Omental fat pad (tissue), 4 donors: ENCODE measurements around the gene GDF2. TPM values are rescaled to one million over a fixed set of nuclear protein-coding genes. Genes with fewer than 3 reads are reported as not detected.

Source experiments
- ATAC-seq: fragments of 150-250 bp; one replicate; pipeline ENCODE4 v1.9.1; 2016; ENCODE audit warnings: mild to moderate bottlenecking, moderate library complexity; ENCODE audit not compliant: low FRiP score
- DNase-seq: peaks from one replicate; pipeline ENCODE4 v3.0.0-alpha.2; 2019; ENCODE audit warnings: low spot score
- total RNA-seq, 4 donors: library from RNA; depleted of rRNA; stranded (reverse); fragments of >200 nt; gene quantifications; one replicate each; pipeline ENCODE4 v1.1.0, GENCODE V29; 2016
- TF ChIP-seq, protein P1 (sequence below), 3 donors: fragments of 450-650 bp; IDR thresholded peaks; one replicate each; pipeline ENCODE4 v1.5.1; 2016 to 2017; ENCODE audit warnings: antibody characterized with exemption in 3 of 3, mild to moderate bottlenecking in 3 of 3, moderate library complexity in 2 of 3

Gene GDF2
- total RNA-seq, 4 donors from 2014 or later = not detected

- DNase-seq (no peak), ATAC-seq (no peak)
- TF ChIP-seq, protein P1, sequence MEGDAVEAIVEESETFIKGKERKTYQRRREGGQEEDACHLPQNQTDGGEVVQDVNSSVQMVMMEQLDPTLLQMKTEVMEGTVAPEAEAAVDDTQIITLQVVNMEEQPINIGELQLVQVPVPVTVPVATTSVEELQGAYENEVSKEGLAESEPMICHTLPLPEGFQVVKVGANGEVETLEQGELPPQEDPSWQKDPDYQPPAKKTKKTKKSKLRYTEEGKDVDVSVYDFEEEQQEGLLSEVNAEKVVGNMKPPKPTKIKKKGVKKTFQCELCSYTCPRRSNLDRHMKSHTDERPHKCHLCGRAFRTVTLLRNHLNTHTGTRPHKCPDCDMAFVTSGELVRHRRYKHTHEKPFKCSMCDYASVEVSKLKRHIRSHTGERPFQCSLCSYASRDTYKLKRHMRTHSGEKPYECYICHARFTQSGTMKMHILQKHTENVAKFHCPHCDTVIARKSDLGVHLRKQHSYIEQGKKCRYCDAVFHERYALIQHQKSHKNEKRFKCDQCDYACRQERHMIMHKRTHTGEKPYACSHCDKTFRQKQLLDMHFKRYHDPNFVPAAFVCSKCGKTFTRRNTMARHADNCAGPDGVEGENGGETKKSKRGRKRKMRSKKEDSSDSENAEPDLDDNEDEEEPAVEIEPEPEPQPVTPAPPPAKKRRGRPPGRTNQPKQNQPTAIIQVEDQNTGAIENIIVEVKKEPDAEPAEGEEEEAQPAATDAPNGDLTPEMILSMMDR (IDR thresholded peaks at IDR 0.05) = no peak
Observed at GRCh38 chr10:47332371-47332770, 10.1 kb downstream of the GDF2 start.

DNA sequence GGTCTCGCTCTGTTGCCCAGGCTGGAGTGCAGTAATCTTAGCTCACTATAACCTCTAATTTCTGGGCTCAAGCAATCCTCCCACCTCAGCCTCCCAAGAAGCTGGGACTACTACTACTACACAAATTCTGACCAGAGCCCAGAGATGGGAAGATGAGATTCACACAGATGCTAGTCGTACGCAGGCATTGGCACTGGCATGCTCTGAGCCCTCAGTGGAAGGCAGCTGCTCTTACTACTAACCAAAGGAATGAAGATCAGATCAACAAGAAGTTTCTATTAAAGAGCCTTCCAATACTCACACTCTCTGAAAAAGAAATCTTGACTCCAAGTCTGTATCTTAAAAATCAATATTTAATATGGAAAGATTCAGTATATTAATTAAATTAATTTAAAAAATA is 10.7 kb downstream of the GDF2 start:
- ATAC-seq = no peak
- no peak for DNase-seq
- TF ChIP-seq, protein P1 (IDR thresholded peaks at IDR 0.05) = no peak

DNA sequence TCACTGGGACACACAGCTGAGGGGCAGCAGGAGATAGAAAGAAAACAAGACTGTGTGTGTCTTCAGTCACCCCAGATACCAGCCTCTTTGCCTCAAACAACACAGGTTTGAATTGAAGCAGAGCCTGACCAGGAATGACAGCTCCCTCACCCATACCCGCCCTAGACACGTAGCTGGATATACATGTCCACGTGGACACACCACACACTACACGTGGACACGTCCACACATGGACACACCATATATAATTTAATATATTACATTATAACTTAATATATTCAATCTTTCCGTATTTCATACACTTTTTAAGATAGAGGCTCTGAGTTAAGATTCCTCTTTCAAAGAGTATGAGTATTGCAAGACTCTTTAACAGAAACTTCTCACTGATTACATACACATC is 11.3 kb downstream of the GDF2 start:
- TF ChIP-seq, protein P1 (IDR thresholded peaks at IDR 0.05) = no peak
- DNase-seq = no peak

GRCh38 chr10:47334466-47335295 is 12.4 kb downstream of the GDF2 start:
- TF ChIP-seq, protein P1 (IDR thresholded peaks at IDR 0.05) = no peak
- ATAC-seq (no peak), DNase-seq (no peak)

More for the DNA sequence above, 11.3 kb downstream of the GDF2 start:
- ATAC-seq = no peak

DNA sequence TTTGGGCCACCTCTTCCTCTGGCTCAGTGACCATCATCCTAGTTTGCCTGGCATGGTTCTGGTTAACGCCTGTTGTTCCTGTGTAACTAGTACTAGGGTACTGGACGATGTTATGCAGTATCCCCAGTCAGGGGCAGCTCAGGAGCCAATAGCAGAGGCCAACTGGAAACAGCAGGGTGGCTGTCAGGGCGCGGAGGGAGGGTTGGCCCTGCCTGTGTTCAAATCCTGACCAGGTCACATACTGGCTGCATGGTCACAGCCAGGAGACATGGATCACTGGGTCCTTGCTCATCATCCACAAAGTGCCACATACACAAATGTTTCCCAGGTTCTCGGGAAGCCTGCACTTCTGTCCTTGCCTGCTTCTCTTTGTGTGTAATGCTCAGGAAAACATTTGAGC is 13.7 kb downstream of the GDF2 start:
- DNase-seq (no peak), ATAC-seq (no peak)
- TF ChIP-seq, protein P1 (IDR thresholded peaks at IDR 0.05) = no peak

GRCh38 chr10:47336387-47337134 is 14.3 kb downstream of the GDF2 start:
- ATAC-seq (no peak), DNase-seq (no peak)
- TF ChIP-seq, protein P1 (IDR thresholded peaks at IDR 0.05) = no peak
